Measurements from ENCODE around the gene FHL3.

The FHL3 gene

DNA sequence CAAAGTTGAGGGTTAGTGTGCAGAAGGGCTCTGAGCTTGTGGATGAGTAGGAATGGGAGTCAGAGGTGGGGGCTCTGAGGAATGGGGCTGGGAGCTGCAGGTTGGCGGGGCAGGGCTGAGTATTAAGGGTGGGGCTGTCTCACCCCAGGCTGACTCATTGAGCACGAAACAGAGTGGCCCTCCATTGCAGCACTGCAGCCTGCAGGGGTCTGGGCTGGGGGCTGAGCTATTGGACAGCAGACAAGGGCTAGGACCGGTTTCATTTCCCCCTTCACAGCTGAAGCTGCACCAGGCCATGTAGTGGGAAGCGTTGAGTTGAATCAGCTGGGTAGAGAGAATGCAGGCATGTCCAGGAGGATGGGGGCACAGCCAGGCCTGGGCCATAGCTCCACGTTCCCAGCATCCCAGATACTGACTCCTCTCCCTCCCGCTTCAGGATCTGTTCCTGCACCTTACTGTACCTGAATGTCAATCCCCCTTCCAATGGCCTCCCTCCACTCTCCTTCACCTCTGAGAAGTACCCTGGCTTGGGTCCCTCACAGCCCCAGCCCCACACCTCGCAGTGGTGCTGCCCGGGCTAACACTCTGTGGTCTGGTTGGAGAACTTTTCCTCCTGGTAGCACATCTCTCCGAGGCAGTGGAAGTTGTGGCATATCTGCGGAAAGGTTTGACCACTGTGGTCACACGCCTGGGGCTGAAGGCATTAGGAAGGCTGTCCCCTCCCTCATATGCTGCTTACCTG is 54.1 kb downstream of the FHL3 start:
- H3K36me3 Mint-ChIP-seq (ENCODE audit: low read depth) = peaks cover 3% of the 10 kb centered on the region
- H3K27me3 Mint-ChIP-seq = no peaks in the 10 kb centered on the region
- no peak overlapping the region for H3K4me3 Mint-ChIP-seq
- no peak overlapping the region for H3K27ac Mint-ChIP-seq
- no peaks in the 10 kb centered on the region for H3K9me3 Mint-ChIP-seq
- peaks cover 25% of the 10 kb centered on the region for H3K4me1 Mint-ChIP-seq (ENCODE audit: low read depth)

DNA sequence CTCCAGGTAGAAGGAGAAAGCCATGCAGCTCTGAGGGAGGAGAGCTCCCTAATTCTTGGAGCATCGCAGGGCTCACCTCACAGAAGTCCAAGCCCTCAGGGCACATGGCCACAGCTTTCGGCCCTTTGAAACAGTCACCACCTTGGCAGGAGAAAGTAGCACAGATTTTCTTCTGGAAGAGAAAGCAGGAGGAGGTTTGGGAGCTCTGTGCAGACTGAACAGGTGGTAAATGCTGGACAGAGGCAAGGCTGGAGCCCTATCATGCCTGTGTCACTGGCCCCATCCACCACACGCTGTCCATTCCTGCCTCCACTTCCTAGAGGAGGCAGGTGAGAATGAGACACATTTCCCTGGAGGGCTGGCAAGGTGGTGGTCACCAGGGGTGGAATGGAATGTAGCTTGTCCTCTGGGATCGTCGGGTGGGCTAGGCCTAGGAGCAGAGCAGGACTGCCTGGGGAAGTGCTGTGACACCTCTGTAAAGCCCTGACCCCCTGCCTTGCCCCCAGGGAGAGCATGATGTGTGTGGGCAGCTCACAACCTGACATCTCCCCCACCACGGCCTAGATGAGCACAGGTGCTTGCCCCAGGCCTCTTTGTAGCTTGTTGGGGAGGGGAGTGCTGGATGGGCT is 55.7 kb downstream of the FHL3 start:
- no peaks in the 10 kb centered on the region for H3K9me3 Mint-ChIP-seq
- peaks cover 25% of the 10 kb centered on the region for H3K4me1 Mint-ChIP-seq (ENCODE audit: low read depth)
- no peak overlapping the region for H3K4me3 Mint-ChIP-seq
- no peaks in the 10 kb centered on the region for H3K27me3 Mint-ChIP-seq
- no peak overlapping the region for H3K27ac Mint-ChIP-seq
- H3K36me3 Mint-ChIP-seq (ENCODE audit: low read depth) = no peaks in the 10 kb centered on the region

DNA sequence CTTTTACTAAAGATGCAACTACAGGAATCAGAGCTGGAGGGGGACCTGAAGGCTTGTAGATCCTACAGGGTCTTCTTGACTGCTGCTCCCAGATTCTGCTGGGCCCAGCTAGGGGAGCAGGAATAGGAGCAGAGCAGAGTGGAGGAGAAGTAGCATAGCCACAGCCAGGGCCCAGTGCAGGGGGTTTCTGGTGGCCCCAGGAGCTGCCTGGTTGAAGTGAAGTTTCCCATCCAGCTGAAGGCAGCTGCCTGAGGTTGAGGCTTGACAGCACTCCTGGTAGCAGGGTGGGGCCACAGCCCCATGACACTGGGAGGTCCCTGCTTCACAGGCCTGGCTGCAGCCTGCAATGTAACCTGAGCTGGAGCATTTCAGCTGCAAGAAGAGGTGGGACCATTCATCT is 56.5 kb downstream of the FHL3 start:
- Mint-ChIP-seq H3K27ac (no peak overlapping the region), H3K4me3 (no peak overlapping the region), H3K4me1 (ENCODE audit: low read depth) (peaks cover 25% of the 10 kb centered on the region), H3K27me3 (no peaks in the 10 kb centered on the region), H3K36me3 (ENCODE audit: low read depth) (no peaks in the 10 kb centered on the region), H3K9me3 (no peaks in the 10 kb centered on the region)

DNA sequence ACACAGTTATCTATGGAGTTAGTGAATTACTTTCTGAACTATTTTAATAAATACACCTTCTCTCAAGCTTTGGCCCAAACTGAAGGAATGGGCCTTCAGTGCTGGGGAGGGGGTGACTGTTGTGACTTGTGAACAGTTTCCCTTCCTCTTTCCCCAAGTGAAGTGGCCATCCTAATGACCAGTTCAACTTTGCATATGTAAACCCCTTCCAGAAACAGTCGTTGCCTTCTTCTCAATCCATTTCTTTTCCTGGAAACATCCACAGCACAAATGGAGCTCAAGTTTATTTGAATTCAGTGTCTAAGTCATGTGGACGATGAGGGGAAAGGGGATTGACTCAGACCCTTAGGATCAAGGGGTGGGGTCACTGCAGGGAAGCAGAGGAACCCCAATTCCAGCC is 57.1 kb downstream of the FHL3 start:
- Mint-ChIP-seq H3K27me3 (no peaks in the 10 kb centered on the region), H3K4me3 (no peak overlapping the region), H3K4me1 (ENCODE audit: low read depth) (peaks cover 25% of the 10 kb centered on the region), H3K9me3 (no peaks in the 10 kb centered on the region), H3K27ac (no peak overlapping the region), H3K36me3 (ENCODE audit: low read depth) (peaks cover 2% of the 10 kb centered on the region)

DNA sequence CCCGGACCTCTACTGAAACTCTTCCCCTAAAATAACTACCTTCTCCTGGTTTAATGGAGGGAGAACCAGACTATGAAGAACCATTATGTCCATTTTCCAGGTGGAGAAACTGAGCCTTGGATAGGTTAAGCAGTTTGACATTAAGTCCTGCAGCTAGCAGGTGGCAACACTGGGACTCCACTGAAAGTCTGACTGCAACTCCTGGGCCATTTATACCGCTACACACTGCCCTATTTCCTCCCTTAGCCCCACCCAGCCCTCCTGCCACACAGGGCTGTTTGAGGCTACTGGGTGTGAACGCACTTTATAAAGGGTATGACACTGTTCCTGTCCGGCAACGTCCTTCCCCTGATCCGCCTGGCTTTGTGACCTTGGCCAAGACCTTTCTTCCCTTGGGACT is 58.0 kb downstream of the FHL3 start:
- Mint-ChIP-seq H3K27me3 (no peaks in the 10 kb centered on the region), H3K27ac (peak overlapping the region; percentile 99), H3K36me3 (ENCODE audit: low read depth) (peaks cover 4% of the 10 kb centered on the region), H3K9me3 (no peaks in the 10 kb centered on the region), H3K4me1 (ENCODE audit: low read depth) (peaks cover 24% of the 10 kb centered on the region), H3K4me3 (peak overlapping the region; percentile 98)
